Caki2 (cell line): ENCODE measurements around the gene NTN3. TPM values are rescaled to one million over a fixed set of nuclear protein-coding genes. Genes with fewer than 3 reads are reported as not detected.
"Not testable (repeated sequence)": the region's sequence is repeated elsewhere in the genome, so short reads cannot be mapped to it uniquely, and the experiment has no call there.

Experiments used
- DNase-seq: peaks from one replicate; pipeline ENCODE4 v3.0.0-alpha.2; 2015; ENCODE audit warnings: low read depth
- in situ Hi-C: cut with HindIII; loops from 2 replicates; pipeline ENCODE4 v1.10.0; 2016; ENCODE audit warnings: low sequenced_read_pairs, low pct_unique_long_range_greater_than_20kb, mixed read lengths
- total RNA-seq: library from RNA; depleted of rRNA; stranded (reverse); fragments of >200 nt; shearing (Covaris generic); gene quantifications from 2 replicates; pipeline ENCODE4 v1.2.3, GENCODE V29; 2014; ENCODE audit warnings: low replicate concordance

NTN3 gene
- total RNA-seq, 1 experiment from 2014 or later: not detected

- in situ Hi-C loops: no loop called here
- DNase-seq: peak; percentile 70
These were observed 3.1 kb downstream of the NTN3 start for GRCh38 chr16:2473999-2474876.

DNA sequence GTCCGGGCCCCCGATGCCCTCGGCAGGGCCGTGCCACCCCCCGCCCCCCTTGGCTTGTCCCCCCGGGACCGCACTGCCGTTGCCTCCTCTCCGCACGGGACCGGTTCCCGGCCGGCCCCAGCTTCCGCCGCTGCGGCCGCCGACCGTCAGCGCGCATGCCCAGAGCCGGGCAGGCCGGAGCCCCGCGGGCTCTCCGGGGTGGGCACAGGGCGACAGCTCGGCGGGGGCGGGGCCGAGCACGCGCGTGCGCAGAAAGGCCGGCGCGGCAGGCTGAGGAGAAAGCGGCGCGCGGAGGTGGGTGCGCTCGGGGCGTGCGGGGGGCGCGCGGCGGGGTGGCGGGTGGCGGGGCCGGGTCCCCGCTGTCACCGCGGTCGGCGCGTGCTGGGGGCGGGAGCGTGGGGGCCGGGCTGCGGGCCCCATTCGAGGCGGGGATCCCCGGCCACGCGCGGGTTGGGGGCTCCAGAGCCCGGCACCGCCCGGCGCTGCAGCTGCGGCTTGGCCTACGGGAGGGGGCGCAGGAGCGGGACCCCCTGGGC is 3.8 kb downstream of the NTN3 start, which contains the start of gene TBC1D24:
Gene TBC1D24 (plus strand): TSS at position 251 of the 536 bp plus-strand sequence. CDS start 21,022 bp downstream, outside the sequence.
- in situ Hi-C loops: no loop called here
- DNase-seq: peak; percentile 74

GRCh38 chr16:2475413-2476344 is 4.6 kb downstream of the NTN3 start:
- DNase-seq: no peak
- in situ Hi-C loops: no loop called here

GRCh38 chr16:2476345-2476720 is 5.2 kb downstream of the NTN3 start:
- in situ Hi-C loops: no loop called here
- no peak for DNase-seq

- in situ Hi-C loops: no loop called here
- DNase-seq: no peak
These were observed 5.6 kb downstream of the NTN3 start for GRCh38 chr16:2476741-2477140.

DNA sequence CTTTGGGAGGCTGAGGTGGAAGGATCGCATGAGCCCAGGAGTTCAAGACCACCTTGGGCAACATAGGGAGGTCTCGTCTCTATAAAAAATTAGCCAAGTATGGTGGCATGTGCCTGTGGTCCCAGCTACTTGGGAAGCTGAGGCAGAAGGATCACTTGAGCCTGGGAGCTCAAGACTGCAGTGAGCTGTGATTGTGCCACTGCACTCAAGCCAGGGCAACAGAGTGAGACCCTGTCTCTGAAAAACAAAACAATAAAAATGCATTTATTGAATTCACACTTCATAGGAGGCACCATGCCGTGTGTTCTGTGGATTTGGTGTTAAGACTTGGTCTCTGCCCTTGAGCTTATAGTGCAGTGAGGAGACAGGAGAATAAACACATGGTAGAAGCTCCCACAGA is 6.2 kb downstream of the NTN3 start:
- in situ Hi-C loops: no loop called here

DNA sequence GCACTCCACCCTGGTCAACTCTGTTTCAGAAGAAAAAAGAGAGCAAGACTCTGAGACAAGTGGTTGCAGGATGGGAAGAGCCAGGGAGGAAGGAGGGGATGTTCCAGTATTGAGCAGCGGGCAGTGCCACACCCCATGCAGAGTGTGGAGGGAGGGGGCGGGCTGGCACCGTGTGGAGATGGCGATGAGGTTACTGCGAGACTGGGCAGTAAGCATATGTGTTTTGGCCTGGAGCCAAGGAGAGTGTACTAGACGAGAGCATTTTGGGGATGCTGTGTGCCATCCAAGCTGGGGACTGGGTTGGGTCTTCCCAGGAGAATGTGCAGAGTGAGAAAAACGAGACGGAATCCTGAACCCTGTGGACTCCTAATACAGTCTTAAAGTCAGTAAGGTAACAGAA is 7.2 kb downstream of the NTN3 start:
- DNase-seq: no peak
- in situ Hi-C loops: no loop called here

More for the DNA sequence above, 6.2 kb downstream of the NTN3 start:
- DNase-seq: no peak

- in situ Hi-C loops, DNase-seq: not testable (repeated sequence)
These were observed 8.9 kb downstream of the NTN3 start for GRCh38 chr16:2479996-2480395.

GRCh38 chr16:2480948-2481347 is 9.9 kb downstream of the NTN3 start:
- no peak for DNase-seq
- in situ Hi-C loops: no loop called here

DNA sequence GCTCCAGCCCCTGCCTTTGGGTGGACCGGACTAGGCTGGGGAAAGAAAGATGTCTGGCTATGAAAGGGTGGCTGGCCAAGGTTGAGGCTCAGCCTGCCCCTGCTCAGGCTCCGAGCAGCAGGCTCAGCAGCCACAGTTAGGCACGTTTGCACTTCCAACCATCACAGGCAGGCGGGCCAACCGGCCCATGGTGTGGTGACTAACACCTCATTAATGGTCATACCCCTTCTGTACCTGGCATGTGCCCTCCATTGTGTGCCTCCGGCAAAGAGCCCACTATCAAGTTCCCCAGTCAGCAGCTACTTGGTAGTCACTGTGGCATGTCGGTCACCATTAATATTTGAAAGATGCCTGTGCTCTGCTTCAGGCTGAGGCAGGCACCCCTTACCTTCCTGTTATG is 10.6 kb downstream of the NTN3 start:
- in situ Hi-C loops: no loop called here
- DNase-seq: no peak

GRCh38 chr16:2482249-2482648 is 11.2 kb downstream of the NTN3 start:
- in situ Hi-C loops: no loop called here
- DNase-seq: no peak

DNA sequence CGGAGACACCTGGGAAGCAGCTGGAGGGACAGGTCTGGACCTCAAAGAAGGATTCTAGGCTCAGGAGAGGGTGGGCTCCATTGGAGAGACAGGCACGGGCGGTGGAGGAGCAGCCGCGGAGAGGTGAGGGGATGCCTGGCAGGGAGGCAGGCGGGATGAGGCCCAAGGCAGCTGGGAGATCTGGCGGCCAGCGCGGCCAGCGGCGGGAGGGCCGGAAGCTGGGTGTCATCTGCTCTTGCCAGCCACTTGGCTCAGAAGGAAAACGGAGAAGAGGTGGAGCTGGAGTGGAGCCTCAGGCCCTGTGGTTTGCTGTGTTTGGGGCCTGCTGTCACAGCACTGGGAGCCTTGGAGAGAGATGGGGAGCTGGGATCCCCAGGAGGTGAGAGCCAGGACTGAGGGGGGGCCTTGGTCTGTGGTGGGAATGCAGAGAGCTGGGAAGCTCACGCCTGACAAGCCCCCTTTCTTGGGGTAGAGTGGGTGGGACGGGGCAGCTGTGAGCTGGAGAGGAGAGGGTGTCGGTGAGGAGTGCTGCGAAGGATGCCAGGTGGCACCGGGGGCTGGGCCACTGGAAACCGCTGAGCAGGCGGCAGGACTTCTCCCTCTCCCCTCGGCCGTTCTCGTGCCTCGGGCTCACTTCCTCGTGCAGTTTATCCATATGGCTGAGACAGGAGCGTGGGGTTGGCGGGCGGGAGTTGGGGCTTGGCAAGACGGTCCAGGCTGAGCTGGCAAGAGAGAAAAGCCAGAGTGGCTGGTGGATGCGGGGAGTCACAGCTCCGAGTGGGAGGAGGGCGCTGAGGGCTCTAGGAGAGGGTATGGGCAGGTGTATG is 11.8 kb downstream of the NTN3 start:
- no peak for DNase-seq
- in situ Hi-C loops: no loop called here

DNA sequence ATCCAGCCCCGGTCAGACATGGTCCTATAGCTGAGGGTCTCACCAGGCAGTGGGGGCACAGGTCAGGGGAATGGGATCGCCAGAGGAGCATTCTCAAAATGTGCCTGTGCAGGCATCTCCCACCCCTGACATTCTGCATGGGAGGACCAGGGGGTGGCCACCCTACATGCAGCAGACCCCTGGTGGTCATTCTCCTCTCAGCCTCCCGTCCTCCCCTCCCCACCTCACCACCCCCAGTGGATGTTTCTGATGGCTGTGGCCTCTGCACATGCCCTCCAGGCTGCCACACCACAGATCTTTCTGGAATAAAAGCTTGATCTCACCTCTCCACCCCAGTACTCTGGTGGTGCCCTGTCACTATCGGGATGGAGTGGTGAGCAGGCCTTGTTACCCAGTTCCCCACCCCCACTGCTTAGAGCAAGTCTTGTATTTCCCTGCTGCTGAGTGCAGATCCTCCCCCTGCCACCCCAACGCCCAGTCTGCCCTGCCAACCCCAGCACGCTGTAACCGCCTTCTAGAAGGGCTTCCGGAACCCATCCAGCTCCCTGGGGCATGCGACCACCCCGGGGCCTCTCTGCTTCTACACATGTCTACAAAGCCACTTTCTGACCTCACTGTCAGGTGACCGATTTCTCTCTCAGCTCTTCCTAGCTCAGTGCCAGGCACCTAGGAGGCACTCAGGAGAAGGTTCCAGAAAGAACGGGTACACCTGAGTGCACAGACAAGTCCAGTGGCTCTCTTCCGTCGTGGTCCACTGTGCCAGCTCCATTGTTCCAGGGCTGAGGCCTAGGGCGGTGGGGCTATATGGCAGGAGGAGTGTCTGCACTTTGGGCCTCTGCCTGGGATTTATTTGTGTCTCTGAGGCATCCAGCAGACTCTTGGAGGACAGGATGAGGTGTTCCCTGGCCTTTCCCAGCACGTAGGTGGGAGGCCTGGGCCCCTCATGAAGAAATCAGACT is 13.1 kb downstream of the NTN3 start:
- in situ Hi-C loops: no loop called here

GRCh38 chr16:2484898-2485508 is 13.9 kb downstream of the NTN3 start:
- DNase-seq: no peak
- in situ Hi-C loops: no loop called here

More for the DNA sequence above, 13.1 kb downstream of the NTN3 start:
- DNase-seq: no peak

- DNase-seq: no peak
- in situ Hi-C loops: no loop called here
These were observed 14.9 kb downstream of the NTN3 start for GRCh38 chr16:2485811-2486507.
